Upper lobe of left lung (tissue), 6 donors: ENCODE results near the gene CCDC121. TPM values are rescaled to one million over a fixed set of nuclear protein-coding genes. Genes with fewer than 3 reads are reported as not detected.
"Not testable (repeated sequence)": the region's sequence is repeated elsewhere in the genome, so short reads cannot be mapped to it uniquely, and the experiment has no call there.

Experiments
- ATAC-seq, 2 donors: fragments of 200-7000 bp; cut with Tn5 transposase; one replicate each; pipeline ENCODE4 v1.9.1; 2022; ENCODE audit warnings: mild to moderate bottlenecking in 2 of 2, moderate library complexity in 2 of 2; ENCODE audit not compliant: low FRiP score in 2 of 2
- DNase-seq, 2 donors: peaks; one replicate each; pipeline ENCODE4 v3.0.0-alpha.2; 2019 to 2020
- H3K27ac ChIP-seq, 4 donors: fragments of 200-600 bp; sonication (generic); one replicate each; pipeline ENCODE4 v1.5.1; 2016 to 2019
- H3K27me3 ChIP-seq, 4 donors: fragments of 200-600 bp; sonication (generic); one replicate each; pipeline ENCODE4 v1.5.1; 2017 to 2019
- H3K36me3 ChIP-seq, 4 donors: fragments of 200-600 bp; sonication (generic); one replicate each; pipeline ENCODE4 v1.5.1; 2016 to 2019
- H3K4me1 ChIP-seq, 4 donors: fragments of 200-600 bp; sonication (generic); one replicate each; pipeline ENCODE4 v1.5.1; 2018 to 2019
- H3K4me3 ChIP-seq, 4 donors: fragments of 200-600 bp; sonication (generic); one replicate each; pipeline ENCODE4 v1.5.1; 2017 to 2019; ENCODE audit warnings: mild to moderate bottlenecking in 2 of 4, moderate library complexity in 1 of 4
- H3K9me3 ChIP-seq, 4 donors: fragments of 200-600 bp; sonication (generic); one replicate each; pipeline ENCODE4 v1.5.1; 2018 to 2019
- EP300 ChIP-seq, 4 donors: sonication (generic); formaldehyde crosslinking; IDR thresholded peaks; one replicate each; pipeline ENCODE4 v1.5.1; 2017; ENCODE audit warnings: antibody characterized with exemption in 4 of 4, control low read depth in 2 of 4
- POLR2A ChIP-seq, 4 donors: fragments of 450-650 bp; IDR thresholded peaks; one replicate each; pipeline ENCODE4 v1.5.1; 2016 to 2017; ENCODE audit warnings: antibody characterized with exemption in 4 of 4, mild to moderate bottlenecking in 2 of 4
- POLR2AphosphoS5 ChIP-seq, 2 donors: sonication (generic); formaldehyde crosslinking; IDR thresholded peaks; one replicate each; pipeline ENCODE4 v1.5.1; 2017; ENCODE audit warnings: antibody characterized with exemption in 2 of 2
- WGBS, 2 donors: methylation state at CpG; one replicate each; pipeline ENCODE4 v1.1.5; 2017 to 2018; 5-methylcytosine and 5-hydroxymethylcytosine counted together
- total RNA-seq, 6 donors: library from RNA; depleted of rRNA in 4 of 6; stranded (reverse); fragments of >200 nt in 4 of 6; gene quantifications; one replicate each; pipeline versions ENCODE4 v1.1.0 to v1.2.1, GENCODE V29; 2016 to 2021
- TF ChIP-seq, protein P1 (sequence below), 6 experiments: fragments of 450-650 bp in 4 of 6; fragments of 200-600 bp in 2 of 6; sonication (generic) in 2 of 6; IDR thresholded peaks; one replicate each; pipeline ENCODE4 v1.5.1; 2016 to 2019; ENCODE audit warnings: antibody characterized with exemption in 6 of 6
- donor health status: DM: no; HTN: no; CAD: no; lungs with moderate emphysema.
- donor health status: DM: no; HTN: yes; CAD: no; lungs with severe emphysema.

Gene CCDC121
- total RNA-seq, 6 donors from 2014 or later, result 1.3 to 7.3 (median 3.6) TPM

GRCh38 chr2:27596627-27597026, 32.2 kb downstream of the CCDC121 start:
- ATAC-seq, result no peak
- TF ChIP-seq POLR2AphosphoS5 (IDR thresholded peaks at IDR 0.05) (no peak), POLR2A (IDR thresholded peaks at IDR 0.05) (no peak), EP300 (IDR thresholded peaks at IDR 0.05) (no peak)
- TF ChIP-seq, protein P1, sequence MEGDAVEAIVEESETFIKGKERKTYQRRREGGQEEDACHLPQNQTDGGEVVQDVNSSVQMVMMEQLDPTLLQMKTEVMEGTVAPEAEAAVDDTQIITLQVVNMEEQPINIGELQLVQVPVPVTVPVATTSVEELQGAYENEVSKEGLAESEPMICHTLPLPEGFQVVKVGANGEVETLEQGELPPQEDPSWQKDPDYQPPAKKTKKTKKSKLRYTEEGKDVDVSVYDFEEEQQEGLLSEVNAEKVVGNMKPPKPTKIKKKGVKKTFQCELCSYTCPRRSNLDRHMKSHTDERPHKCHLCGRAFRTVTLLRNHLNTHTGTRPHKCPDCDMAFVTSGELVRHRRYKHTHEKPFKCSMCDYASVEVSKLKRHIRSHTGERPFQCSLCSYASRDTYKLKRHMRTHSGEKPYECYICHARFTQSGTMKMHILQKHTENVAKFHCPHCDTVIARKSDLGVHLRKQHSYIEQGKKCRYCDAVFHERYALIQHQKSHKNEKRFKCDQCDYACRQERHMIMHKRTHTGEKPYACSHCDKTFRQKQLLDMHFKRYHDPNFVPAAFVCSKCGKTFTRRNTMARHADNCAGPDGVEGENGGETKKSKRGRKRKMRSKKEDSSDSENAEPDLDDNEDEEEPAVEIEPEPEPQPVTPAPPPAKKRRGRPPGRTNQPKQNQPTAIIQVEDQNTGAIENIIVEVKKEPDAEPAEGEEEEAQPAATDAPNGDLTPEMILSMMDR (IDR thresholded peaks at IDR 0.05), result no peak
- 69 to 86% methylated on average over 1 of the region's 1 CpG for WGBS, 2 donors
- peaks cover 7 to 28% (median 19%) of the 10 kb centered on the region in 4 donors for H3K36me3 ChIP-seq
- no peaks in the 10 kb centered on the region for H3K27me3 ChIP-seq
- peaks cover 0 to 16% (median 12%) of the 10 kb centered on the region in 4 donors for H3K4me1 ChIP-seq
- no peak overlapping the region for H3K4me3 ChIP-seq
- no peak overlapping the region for H3K27ac ChIP-seq
- DNase-seq, result no peak
- peaks cover 0 to 17% (median 5%) of the 10 kb centered on the region in 4 donors for H3K9me3 ChIP-seq

- DNase-seq, ATAC-seq, H3K27me3 ChIP-seq, H3K4me3 ChIP-seq, H3K27ac ChIP-seq: not testable (repeated sequence)
- Histone ChIP-seq H3K4me1 (peaks cover 0 to 16% (median 12%) of the 10 kb centered on the region in 4 donors), H3K9me3 (peaks cover 3 to 28% (median 8%) of the 10 kb centered on the region in 4 donors), H3K36me3 (peaks cover 0 to 18% (median 12%) of the 10 kb centered on the region in 4 donors)
- WGBS, 2 donors, result 97 to 98% methylated on average over 9 of the region's 9 CpGs
Observed at GRCh38 chr2:27595412-27595811, 33.4 kb downstream of the CCDC121 start.

GRCh38 chr2:27594020-27594703, 34.6 kb downstream of the CCDC121 start:
- peaks cover 5 to 34% (median 9%) of the 10 kb centered on the region in 4 donors for H3K9me3 ChIP-seq
- H3K27ac ChIP-seq, H3K4me3 ChIP-seq, ATAC-seq, H3K27me3 ChIP-seq, H3K36me3 ChIP-seq: not testable (repeated sequence)
- WGBS, 2 donors, result 98 to 99% methylated on average over 23 to 33 of the region's 45 CpGs
- DNase-seq, result peak in 1 of 2 donors; percentile 74
- peaks cover 0 to 13% (median 12%) of the 10 kb centered on the region in 4 donors for H3K4me1 ChIP-seq

DNA sequence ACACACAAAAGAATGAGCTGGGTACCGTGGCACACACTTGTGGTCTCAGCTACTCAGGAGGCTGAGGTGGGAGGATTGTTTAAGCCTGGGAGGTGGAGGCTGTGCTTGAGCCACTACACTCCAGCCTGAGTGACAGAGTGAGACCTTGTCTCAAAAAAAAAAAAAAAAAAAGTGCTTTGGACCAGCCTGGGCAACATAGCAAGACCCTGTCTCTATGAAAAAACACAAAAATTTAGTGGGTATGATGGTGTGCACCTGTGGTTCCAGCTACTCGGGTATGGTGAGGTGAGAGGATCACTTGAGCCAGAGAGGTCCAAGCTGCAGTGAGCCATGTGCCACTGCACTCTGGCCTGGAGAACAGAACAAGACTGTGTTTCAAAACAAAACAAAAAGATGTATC, 35.6 kb downstream of the CCDC121 start:
- H3K27ac ChIP-seq, result no peak overlapping the region
- H3K4me1 ChIP-seq, result peaks cover 0 to 12% (median 9%) of the 10 kb centered on the region in 4 donors
- DNase-seq (no peak), ATAC-seq (no peak)
- H3K9me3 ChIP-seq, result peaks cover 5 to 34% (median 9%) of the 10 kb centered on the region in 4 donors
- H3K36me3 ChIP-seq, result peaks cover 0 to 3% (median 0%) of the 10 kb centered on the region in 4 donors
- H3K4me3 ChIP-seq, result no peak overlapping the region
- TF ChIP-seq POLR2A (IDR thresholded peaks at IDR 0.05) (no peak), EP300 (IDR thresholded peaks at IDR 0.05) (no peak), POLR2AphosphoS5 (IDR thresholded peaks at IDR 0.05) (no peak)
- TF ChIP-seq, protein P1 (IDR thresholded peaks at IDR 0.05), result no peak
- H3K27me3 ChIP-seq, result no peaks in the 10 kb centered on the region
- 96 to 100% methylated on average over 1 to 2 of the region's 2 CpGs for WGBS, 2 donors

GRCh38 chr2:27591745-27592144, 37.1 kb downstream of the CCDC121 start:
- Histone ChIP-seq H3K9me3 (peaks cover 5 to 34% (median 9%) of the 10 kb centered on the region in 4 donors), H3K27ac (no peak overlapping the region), H3K4me3 (no peak overlapping the region), H3K27me3 (no peaks in the 10 kb centered on the region), H3K4me1 (peaks cover 0 to 13% (median 2%) of the 10 kb centered on the region in 4 donors), H3K36me3 (peaks cover 0 to 3% (median 0%) of the 10 kb centered on the region in 4 donors)
- TF ChIP-seq EP300 (IDR thresholded peaks at IDR 0.05) (no peak), POLR2AphosphoS5 (IDR thresholded peaks at IDR 0.05) (no peak), POLR2A (IDR thresholded peaks at IDR 0.05) (no peak)
- TF ChIP-seq, protein P1 (IDR thresholded peaks at IDR 0.05), result no peak
- 80 to 82% methylated on average over 3 of the region's 3 CpGs for WGBS, 2 donors
- ATAC-seq (no peak), DNase-seq (no peak)

DNA sequence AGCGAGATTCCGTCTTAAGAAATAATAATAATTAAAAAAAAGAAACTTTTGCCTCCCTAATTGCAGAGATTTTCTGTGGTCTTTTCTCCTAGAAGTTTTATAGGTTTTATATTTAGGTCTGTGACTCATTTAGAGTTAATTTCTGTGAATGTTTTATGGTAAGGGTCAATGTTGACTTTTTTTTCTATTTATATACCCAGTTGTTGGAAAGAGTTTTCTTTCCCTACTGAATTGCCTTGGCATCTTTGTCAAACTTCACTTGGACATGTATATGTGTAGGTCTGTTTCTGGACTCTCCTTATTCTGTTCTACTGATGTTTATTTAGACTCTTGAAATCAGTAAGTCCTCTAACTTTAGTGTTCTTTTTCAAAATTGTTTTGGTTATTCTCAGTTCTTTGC, 40.5 kb downstream of the CCDC121 start:
- TF ChIP-seq POLR2A (IDR thresholded peaks at IDR 0.05) (no peak), POLR2AphosphoS5 (IDR thresholded peaks at IDR 0.05) (no peak), EP300 (IDR thresholded peaks at IDR 0.05) (no peak)
- TF ChIP-seq, protein P1 (IDR thresholded peaks at IDR 0.05), result no peak
- H3K27ac ChIP-seq, result no peak overlapping the region
- ATAC-seq (no peak), DNase-seq (no peak)
- peaks cover 0 to 18% (median 6%) of the 10 kb centered on the region in 4 donors for H3K9me3 ChIP-seq
- H3K4me3 ChIP-seq, result no peak overlapping the region
- 97 to 100% methylated on average over 2 of the region's 2 CpGs for WGBS, 2 donors
- no peaks in the 10 kb centered on the region for H3K27me3 ChIP-seq
- no peaks in the 10 kb centered on the region for H3K36me3 ChIP-seq
- peaks cover 16 to 33% (median 18%) of the 10 kb centered on the region in 4 donors for H3K4me1 ChIP-seq
